A673 (cell line): ENCODE measurements around the gene CPEB1. TPM values are rescaled to one million over a fixed set of nuclear protein-coding genes. Genes with fewer than 3 reads are reported as not detected.

Source experiments
- BruUV-seq: library from RNA; stranded (reverse); fragments of 400-500 nt; replicated peaks from 2 replicates; lab custom pipeline; 2021; lab: Mats Ljungman, UMichigan
- CTCF ChIA-PET: fragments of 300-600 bp; sonication (Branson Sonifier 250); formaldehyde crosslinking; loops from one replicate; lab custom pipeline; 2022; ENCODE audit warnings: antibody characterized with exemption; lab: Charles Lee
- POLR2A ChIA-PET: fragments of 300-600 bp; sonication (Branson Sonifier 250); formaldehyde crosslinking; loops from one replicate; lab custom pipeline; 2022; ENCODE audit warnings: antibody characterized with exemption; ENCODE audit not compliant: low non-redundant PET; lab: Charles Lee
- DNase-seq: peaks from one replicate; pipeline ENCODE4 v3.0.0-alpha.2; 2015; ENCODE audit warnings: low spot score
- H3K27ac ChIP-seq: fragments of 200-600 bp; sonication (generic); 2 replicates; pipeline ENCODE4 v1.5.1; 2016; ENCODE audit warnings: mixed run types, low read depth, mild to moderate bottlenecking, mixed read lengths, antibody characterized with exemption, low read length; ENCODE audit not compliant: poor library complexity, severe bottlenecking
- H3K27me3 ChIP-seq: fragments of 200-600 bp; sonication (generic); replicated peaks from 2 replicates; pipeline ENCODE4 v1.6.1; 2017; ENCODE audit warnings: mixed run types, low read depth, mild to moderate bottlenecking, mixed read lengths, antibody characterized with exemption, low read length; ENCODE audit not compliant: insufficient read depth, poor library complexity
- H3K36me3 ChIP-seq: fragments of 200-600 bp; sonication (generic); 2 replicates; pipeline ENCODE4 v1.6.1; 2016; ENCODE audit warnings: mixed run types, mild to moderate bottlenecking, mixed read lengths, antibody characterized with exemption, low read length; ENCODE audit not compliant: insufficient read depth, poor library complexity, severe bottlenecking
- H3K4me1 ChIP-seq: fragments of 200-600 bp; sonication (generic); 2 replicates; pipeline ENCODE4 v1.6.1; 2017; ENCODE audit warnings: mixed run types, mild to moderate bottlenecking, mixed read lengths, antibody characterized with exemption, low read length; ENCODE audit not compliant: insufficient read depth, poor library complexity, severe bottlenecking
- H3K4me3 ChIP-seq: fragments of 200-600 bp; sonication (generic); 2 replicates; pipeline ENCODE4 v1.5.1; 2016; ENCODE audit warnings: low read depth, mixed run types, mild to moderate bottlenecking, mixed read lengths, low read length; ENCODE audit not compliant: poor library complexity, severe bottlenecking
- H3K9me3 ChIP-seq: fragments of 200-600 bp; sonication (generic); 2 replicates; pipeline ENCODE4 v1.6.1; 2016; ENCODE audit warnings: mixed run types, low read depth, mild to moderate bottlenecking, mixed read lengths, antibody characterized with exemption, low read length; ENCODE audit not compliant: poor library complexity, severe bottlenecking
- EZH2 ChIP-seq: fragments of 200-600 bp; sonication (generic); IDR thresholded peaks from 2 replicates; pipeline ENCODE4 v1.6.1; 2017; ENCODE audit warnings: borderline replicate concordance, low read depth, mild to moderate bottlenecking, mixed read lengths, antibody characterized with exemption, low read length; ENCODE audit not compliant: poor library complexity, severe bottlenecking
- intact Hi-C: fragments of 100-400 bp; cut with micrococcal nuclease; formaldehyde crosslinking; loops from one replicate; pipeline ENCODE4 v1.10.0; 2022; ENCODE audit not compliant: unreplicated experiment
- total RNA-seq: library from RNA; stranded (reverse); gene quantifications from 2 replicates; pipeline ENCODE4 v1.2.3, GENCODE V29; 2021
- TF ChIP-seq, protein P1 (sequence below): fragments of 300-800, 200-600 bp; sonication (generic); conservative IDR thresholded peaks from 2 replicates; pipeline ENCODE4 v1.5.1; 2017; ENCODE audit warnings: low read depth, mild to moderate bottlenecking, antibody characterized with exemption, low read length, moderate library complexity, mixed read lengths

Gene CPEB1
- total RNA-seq, 1 experiment from 2014 or later, result not detected

DNA sequence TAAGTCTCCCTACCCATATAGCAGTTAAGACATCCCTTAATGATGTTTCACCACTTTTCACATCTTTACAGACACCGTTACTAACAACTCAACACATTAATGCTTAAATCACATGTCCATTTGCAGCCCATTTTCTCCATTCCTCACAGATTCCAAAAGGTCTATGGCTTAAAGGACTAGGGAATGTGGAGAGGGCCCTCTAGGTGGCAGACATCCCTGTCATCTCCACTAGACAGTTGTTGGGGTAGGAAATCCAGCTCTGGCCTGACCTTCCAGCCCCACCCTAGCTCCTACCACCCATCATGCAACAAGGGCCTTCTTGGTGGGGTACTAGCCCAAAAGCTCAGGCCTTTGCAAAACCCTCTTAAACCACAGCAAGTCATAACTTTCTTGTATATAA, 25.2 kb downstream of the CPEB1 start:
- ChIA-PET CTCF (no interaction called here), POLR2A (no interaction called here)
- BruUV-seq, result no TSS peak

DNA sequence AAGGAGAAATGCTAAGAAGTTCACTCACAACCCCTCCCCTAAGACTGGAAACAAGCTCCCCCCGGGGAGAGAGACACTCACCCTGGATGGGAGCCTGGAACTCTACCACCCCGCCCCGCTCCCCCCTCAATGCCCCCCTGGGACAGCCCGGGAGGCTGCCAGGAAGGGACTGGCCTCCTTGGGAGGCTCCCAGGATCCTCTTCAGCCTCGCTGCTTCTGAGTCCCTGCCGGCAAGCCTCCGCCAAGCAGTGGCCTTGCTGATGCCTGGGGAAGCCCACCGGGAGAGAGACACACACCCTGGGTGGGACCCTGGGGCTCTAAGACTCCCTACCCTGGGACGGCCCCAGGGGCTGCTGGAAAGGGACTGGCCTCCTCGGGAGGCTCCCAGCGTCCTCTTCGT, 33.4 kb downstream of the CPEB1 start:
- Histone ChIP-seq H3K9me3 (no peaks in the 10 kb centered on the region), H3K36me3 (no peaks in the 10 kb centered on the region), H3K4me1 (no peaks in the 10 kb centered on the region), H3K27ac (no peak overlapping the region), H3K4me3 (no peak overlapping the region), H3K27me3 (peaks cover 16% of the 10 kb centered on the region)
- ChIA-PET POLR2A (no interaction called here), CTCF (no interaction called here)
- BruUV-seq, result no TSS peak
- intact Hi-C loops, result no loop called here
- DNase-seq, result peak; percentile 23
- no peak for TF ChIP-seq EZH2
- TF ChIP-seq, protein P1, sequence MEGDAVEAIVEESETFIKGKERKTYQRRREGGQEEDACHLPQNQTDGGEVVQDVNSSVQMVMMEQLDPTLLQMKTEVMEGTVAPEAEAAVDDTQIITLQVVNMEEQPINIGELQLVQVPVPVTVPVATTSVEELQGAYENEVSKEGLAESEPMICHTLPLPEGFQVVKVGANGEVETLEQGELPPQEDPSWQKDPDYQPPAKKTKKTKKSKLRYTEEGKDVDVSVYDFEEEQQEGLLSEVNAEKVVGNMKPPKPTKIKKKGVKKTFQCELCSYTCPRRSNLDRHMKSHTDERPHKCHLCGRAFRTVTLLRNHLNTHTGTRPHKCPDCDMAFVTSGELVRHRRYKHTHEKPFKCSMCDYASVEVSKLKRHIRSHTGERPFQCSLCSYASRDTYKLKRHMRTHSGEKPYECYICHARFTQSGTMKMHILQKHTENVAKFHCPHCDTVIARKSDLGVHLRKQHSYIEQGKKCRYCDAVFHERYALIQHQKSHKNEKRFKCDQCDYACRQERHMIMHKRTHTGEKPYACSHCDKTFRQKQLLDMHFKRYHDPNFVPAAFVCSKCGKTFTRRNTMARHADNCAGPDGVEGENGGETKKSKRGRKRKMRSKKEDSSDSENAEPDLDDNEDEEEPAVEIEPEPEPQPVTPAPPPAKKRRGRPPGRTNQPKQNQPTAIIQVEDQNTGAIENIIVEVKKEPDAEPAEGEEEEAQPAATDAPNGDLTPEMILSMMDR, result no peak

More for the DNA sequence above, 25.2 kb downstream of the CPEB1 start:
- no peak for TF ChIP-seq EZH2
- TF ChIP-seq, protein P1, result 0 out of 2 replicates have a peak, but pooled peaks have one; percentile 21
- Histone ChIP-seq H3K9me3 (no peaks in the 10 kb centered on the region), H3K4me3 (no peak overlapping the region), H3K36me3 (no peaks in the 10 kb centered on the region), H3K27me3 (peaks cover 6% of the 10 kb centered on the region), H3K4me1 (no peaks in the 10 kb centered on the region), H3K27ac (no peak overlapping the region)
- DNase-seq, result peak; percentile 4
- intact Hi-C loops, result no loop called here

DNA sequence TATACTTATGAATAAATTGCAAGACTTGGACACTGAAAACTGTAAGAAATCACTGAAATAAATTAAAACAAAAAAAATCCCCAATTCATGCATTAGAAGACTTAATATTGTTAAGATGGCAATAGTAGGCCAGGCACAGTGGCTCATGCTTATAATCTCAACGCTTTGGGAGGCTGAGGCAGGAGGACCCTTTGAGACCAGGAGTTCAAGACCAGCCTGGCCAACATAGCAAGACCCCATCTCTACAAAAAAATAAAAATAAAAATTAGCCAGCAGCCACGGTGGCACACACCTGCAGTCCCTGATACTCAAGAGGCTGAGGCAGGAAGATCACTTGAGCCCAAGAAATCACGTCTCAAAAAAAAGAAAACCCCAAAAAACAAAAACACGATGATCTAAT, 35.8 kb downstream of the CPEB1 start:
- ChIA-PET CTCF (no interaction called here), POLR2A (no interaction called here)
- no peak for TF ChIP-seq EZH2
- TF ChIP-seq, protein P1, result no peak
- no peak overlapping the region for H3K4me3 ChIP-seq
- intact Hi-C loops, result no loop called here
- no peaks in the 10 kb centered on the region for H3K4me1 ChIP-seq
- H3K9me3 ChIP-seq, result no peaks in the 10 kb centered on the region
- no peak for DNase-seq
- H3K27ac ChIP-seq, result no peak overlapping the region
- no TSS peak for BruUV-seq
- H3K36me3 ChIP-seq, result no peaks in the 10 kb centered on the region
- H3K27me3 ChIP-seq, result peaks cover 8% of the 10 kb centered on the region
